Esophagus squamous epithelium (tissue), 4 donors: ENCODE measurements around the gene TIFAB.

Experiments
- POLR2A ChIP-seq, 4 donors: fragments of 450-650 bp; IDR thresholded peaks; one replicate each; pipeline ENCODE4 v1.6.1; 2017; ENCODE audit warnings: antibody characterized with exemption in 4 of 4, mild to moderate bottlenecking in 4 of 4, moderate library complexity in 3 of 4
- TF ChIP-seq, protein P1 (sequence below), 6 experiments: fragments of 450-650 bp in 4 of 6; fragments of 200-600 bp in 2 of 6; sonication (generic) in 2 of 6; IDR thresholded peaks; one replicate each; pipeline ENCODE4 v1.5.1; 2016 to 2019; ENCODE audit warnings: antibody characterized with exemption in 6 of 6, mild to moderate bottlenecking in 4 of 6, moderate library complexity in 4 of 6

DNA sequence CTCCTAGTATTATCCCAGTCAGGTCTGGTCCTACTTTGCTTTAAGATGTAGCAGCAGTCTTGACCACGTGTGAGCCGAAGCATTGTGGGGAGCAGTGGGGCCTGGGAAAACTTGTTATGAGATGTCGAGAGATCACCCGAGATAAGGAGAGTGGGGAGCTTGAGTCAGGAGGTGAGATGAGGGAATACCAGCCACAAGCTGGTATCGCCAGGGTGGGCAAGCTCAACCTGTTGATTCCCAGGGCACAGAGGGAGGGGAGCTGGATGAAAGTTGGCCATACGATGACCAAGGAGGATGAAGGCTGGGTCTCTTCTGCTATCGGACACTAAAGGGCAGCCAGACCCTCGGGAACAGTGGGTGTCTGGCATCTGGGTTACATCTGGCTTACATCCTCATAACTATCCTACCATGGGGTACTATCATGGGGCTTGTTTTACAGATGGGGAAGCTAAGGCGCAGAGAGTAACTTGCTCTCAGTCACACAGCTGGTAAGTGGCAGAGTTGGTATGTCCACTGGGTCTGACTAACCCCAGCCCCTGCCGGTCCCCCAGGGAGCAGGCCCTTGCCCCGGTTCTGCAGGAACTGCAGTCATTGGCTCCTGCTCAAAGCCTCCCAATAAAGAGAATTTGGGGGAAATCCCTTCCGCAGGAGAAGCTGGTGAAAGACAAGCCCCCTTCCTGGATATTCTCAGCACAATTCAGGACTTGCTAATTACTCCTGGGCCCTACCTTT, 13.4 kb upstream of the TIFAB start:
- TF ChIP-seq, protein P1, sequence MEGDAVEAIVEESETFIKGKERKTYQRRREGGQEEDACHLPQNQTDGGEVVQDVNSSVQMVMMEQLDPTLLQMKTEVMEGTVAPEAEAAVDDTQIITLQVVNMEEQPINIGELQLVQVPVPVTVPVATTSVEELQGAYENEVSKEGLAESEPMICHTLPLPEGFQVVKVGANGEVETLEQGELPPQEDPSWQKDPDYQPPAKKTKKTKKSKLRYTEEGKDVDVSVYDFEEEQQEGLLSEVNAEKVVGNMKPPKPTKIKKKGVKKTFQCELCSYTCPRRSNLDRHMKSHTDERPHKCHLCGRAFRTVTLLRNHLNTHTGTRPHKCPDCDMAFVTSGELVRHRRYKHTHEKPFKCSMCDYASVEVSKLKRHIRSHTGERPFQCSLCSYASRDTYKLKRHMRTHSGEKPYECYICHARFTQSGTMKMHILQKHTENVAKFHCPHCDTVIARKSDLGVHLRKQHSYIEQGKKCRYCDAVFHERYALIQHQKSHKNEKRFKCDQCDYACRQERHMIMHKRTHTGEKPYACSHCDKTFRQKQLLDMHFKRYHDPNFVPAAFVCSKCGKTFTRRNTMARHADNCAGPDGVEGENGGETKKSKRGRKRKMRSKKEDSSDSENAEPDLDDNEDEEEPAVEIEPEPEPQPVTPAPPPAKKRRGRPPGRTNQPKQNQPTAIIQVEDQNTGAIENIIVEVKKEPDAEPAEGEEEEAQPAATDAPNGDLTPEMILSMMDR (IDR thresholded peaks at IDR 0.05), result no peak
- TF ChIP-seq POLR2A (IDR thresholded peaks at IDR 0.05), result no peak
